ENCODE data around the gene STX8. TPM values are rescaled to one million over a fixed set of nuclear protein-coding genes. Genes with fewer than 3 reads are reported as not detected.

STX8 gene
- total RNA-seq, 1 donor from 2014 or later: 52.1 TPM

DNA sequence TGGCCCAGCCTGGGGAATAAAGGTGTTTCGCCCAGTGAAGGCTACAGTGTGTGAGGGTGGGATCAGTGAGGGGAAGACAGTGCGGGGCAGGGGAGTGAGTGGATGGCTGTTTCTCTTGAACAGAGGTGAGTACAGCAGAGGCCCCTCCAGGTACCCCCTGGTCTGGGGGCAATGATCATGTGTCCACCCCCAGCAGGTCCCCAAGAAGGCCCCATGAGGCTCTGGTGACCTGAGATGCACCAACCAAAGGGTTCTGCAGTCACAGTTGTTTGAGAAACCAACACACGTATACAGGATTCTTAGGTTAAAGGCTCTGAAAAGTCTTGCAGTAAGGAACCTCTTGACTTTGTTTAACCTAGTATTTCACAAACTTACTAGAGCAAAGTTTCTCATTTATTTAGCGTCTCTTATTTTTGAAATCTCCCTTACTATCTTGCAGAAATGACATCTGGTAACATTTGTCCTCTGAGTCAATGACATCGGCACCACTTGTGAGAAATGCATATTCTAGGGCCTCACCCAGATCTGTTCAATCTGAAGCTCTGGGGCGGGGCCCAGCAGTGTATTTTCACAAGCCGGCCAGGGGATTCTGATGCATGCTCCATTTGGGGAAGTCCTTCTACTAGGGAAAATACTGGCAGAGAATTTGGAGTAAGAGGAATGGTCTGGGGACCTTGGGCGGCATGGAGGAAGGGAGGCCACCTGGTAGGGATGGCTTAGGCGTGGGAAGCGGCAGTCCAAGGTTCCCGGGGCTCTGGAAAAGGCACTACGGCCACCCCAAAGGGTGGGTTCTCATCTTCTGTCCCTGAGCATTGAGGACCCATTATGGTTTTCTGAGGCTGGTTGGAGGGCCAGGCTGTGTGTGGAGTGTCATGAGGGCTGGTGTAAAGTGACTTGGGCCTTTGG is 337.0 kb downstream of the STX8 start:
- DNase-seq: peak; percentile 45

DNA sequence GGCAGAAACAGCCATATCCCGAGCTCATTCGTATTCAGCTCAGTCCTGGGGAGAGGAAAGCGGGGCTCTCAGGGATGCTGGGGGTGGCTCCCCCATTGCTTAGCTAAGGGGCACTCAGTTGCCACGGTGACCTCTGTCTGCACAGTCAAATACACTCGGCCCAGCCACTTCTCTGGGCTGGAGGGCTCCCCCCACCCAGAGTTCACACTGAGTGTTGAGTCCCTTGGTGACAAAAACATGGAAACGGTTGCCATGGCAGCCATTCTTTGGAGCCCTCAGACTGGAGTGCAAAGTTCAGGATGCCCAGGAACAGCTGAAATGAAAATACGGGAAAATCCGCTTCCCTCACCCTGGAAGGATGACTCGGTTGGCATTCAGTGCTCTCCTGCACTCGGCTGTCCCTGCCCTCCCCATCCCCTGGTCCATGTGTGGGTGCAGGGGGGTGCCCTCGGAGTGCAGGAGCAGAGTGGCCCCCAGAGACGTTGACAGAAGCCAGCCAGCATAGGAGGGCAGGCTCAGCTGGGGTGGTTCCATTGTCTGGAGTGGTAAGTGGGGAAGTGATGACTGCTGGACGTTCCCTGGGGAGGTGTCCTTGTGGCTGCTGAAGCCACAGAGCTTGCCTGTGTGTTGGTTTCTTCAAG is 337.8 kb downstream of the STX8 start:
- no peak for DNase-seq

DNA sequence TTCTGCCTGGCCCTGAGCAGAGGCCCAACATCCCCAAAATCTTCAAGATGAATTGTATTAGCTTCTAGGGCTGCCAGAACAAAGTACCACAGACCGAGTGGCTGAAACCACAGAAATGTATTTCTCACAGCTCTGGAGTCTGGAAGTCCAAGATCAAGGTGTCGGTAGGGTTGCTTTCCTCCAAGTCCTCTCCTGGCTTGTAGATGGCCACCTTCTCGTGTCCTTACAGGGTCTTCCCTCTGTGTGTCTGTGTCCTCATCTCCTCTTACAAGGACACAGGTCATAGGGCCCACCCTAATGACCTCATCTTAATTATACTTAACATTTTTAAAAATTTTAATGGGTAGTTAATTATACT is 338.6 kb downstream of the STX8 start:
- no peak for DNase-seq

DNA sequence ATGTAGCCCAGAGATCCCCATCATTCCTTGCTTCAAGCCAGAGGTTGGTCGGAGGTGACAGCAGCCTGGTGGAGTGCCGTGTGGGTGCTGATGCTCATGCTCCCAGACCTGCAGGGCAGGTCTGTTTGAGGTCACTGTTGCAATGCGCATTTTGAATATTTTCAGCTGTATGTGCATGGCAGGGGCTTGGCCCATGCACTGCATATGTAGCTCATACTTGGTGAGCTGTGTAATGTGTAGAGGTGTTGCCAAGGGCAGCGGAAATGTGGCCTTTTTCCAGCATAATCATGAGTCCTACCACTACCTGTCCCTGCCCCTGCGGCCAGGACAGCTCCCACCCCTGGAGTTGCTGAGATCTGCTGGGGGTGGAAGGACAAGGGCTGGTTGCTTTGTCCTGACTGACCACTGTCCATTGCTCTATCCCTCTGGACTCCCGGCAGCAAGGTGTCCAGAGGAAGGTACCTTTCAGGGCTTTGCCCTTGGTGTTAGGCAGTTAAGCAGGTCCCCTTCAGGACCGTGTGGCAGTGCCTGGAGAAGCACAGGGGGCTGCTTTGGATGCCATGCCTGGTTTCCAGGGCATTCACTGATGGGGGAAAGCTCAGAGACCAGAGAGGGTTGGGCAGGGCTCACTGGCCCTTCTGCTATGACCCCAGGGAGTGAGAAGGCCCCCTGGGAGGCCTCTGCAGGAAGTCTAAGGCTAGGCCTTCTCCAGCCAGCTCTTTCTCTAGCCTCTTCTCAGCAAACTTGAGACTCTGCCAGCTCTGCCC is 339.2 kb downstream of the STX8 start:
- no peak for DNase-seq

DNA sequence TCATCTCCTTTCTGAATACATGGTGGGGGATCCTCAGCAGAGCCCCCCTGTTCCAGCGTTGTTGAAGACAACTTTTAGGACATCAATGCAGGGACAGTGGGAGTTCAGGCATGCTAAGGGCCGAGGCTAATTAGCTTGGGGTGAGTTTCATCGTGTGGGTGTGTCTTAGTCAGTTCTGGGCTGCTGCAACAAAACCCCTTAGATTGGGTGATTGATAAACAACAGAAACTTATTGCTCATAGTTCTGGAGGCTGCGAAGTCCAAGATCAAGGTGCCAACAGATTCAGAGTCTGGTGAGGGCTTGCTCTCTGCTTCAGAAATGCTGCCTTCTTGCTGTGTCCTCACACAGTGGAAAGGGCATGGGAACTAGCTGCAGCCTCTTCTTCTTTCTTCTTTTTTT is 340.3 kb downstream of the STX8 start:
- DNase-seq: no peak

DNA sequence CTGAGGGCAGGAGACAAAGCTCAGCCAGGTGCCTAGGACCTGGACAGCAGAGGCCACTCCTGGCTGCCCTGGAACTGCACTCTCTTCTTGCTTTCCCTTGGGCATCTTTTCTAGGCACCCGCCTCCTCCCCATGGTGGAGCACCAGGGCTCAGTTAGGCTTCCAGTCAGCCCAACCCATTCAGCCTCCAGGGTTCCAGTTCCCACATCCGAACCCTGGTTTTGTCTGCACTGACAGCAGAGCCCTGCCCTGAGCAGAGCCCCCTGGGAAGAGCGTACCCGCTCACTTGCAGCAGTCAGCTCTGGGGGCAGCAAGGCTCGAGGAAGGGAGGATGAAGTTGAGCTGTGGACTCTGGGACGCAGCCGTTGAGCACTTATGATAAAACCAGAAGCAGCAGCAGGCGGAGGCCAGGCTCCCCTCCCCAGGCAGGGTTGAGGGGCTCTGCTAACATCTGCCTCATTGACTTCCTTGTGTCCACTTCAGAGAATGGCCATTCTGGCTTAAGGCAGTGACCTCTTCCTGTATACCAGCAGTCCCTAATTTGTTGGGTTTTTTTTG is 341.2 kb downstream of the STX8 start:
- DNase-seq: no peak

DNA sequence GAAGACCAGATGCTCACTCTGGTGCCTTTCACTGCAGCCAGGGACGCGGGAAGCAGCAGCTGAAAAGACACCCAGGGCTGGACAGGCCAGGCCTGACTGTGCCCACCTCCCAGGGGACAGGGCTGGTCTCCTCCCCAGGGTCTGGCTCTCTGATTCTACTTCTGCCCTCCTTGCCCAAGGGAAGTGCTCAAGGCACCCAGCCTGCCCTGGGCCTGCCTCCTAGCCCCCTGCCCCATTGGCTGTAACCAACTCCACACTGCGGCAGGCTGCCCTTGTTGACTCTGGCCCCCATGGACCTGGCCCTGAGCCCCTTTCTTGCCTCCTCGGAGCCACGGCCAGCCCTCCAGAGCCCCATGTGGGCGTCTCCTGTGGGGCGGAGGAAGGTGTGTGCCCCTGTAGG is 341.9 kb downstream of the STX8 start:
- no peak for DNase-seq

DNA sequence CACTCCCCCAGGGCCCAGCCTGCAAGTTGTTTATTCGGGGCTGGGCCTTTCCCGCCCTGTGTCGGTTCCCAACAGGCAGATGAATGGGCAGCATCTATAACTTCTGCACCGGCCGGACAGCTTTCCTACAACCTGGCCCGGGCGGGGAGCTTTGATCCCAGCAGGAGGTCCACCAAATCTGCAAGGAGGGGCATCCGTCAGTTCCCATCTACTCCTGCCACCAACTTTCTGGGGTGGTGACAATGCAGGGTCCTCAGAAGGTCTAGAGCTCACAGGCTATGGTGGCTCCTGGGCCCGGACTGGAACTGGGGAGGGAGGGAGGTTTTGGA is 342.4 kb downstream of the STX8 start:
- DNase-seq: no peak

DNA sequence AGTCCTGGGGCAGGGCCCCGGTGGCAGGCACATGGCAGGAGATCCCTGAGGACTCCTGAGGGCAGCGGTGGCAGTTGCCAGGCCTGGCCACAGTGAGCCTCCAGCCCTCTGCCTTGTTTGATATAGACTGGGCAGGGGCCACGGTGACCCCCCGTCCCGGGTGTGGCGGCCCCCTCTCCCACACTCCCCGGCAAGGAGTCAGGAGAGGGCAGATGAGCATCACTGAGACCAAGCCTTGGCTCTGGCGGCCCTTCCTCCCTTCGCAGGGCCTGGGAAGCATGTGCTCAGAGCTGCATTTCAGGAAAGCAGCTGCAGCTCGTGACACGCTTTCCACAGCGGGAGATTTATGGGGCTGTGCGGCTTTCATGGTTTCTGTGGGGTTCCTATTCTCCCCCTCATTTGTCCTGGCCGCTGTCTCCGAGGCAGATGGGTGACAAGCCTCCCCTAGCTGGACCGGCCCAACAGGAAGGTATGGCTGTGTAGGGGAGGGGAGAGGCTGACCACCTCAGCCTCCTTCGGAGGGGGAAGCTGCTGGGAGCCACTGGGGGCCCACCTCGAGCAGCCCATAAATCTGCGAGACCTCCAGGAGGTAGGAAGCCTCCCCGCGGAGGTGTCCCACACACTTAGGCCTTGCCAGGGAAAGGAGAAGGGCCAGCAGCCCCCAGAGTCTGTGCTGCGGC is 342.9 kb downstream of the STX8 start:
- DNase-seq: peak; percentile 62

DNA sequence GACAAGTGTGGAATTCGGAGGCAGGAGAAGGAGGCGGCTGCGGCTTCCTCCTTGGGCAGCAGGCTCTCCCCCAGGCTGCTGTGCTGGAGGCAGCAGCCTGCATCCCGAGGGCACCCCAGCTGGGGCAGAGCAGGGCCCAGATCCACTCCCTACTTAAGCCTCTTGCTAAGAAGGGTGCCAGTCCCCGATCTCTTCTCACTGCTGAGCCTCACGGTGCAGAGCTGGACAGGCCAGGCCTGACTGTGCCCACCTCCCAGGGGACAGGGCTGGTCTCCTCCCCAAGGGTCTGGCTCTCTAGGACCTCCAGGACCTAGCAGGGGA is 343.5 kb downstream of the STX8 start:
- no peak for DNase-seq

DNA sequence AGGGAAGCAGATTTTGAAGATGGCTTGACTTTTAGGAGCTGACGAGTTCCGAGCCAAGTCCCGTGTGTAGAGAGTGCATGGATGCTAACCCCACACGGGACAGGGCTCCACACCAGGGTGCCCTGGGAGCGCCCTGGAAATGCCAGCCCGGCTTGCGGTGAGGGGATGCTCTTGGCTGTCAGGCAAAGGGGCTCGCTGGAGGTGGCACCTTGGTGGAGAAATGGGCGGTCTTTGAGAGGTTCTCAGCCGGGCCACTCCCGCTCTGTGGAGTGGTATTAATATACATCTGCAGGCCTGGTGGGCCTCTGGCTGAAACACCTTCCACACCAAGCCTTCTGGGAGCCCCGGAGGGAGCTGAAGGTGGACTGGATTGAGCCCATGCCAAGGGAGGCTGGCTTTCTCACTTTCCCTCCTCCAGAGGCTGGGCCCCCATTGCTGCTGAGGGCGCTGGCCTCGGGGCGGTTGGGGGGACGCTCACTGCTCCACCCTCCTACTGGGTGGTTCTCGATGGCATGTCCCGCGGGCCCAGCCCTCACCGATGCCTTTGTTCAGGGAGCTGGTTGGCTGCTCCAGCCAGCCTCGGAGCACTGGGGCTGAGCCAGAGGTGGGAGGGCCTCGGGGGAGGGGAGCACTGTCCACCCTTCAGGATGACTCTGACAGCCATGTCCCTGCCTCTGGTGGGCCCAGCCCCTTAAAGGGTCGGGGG is 344.0 kb downstream of the STX8 start:
- no peak for DNase-seq

DNA sequence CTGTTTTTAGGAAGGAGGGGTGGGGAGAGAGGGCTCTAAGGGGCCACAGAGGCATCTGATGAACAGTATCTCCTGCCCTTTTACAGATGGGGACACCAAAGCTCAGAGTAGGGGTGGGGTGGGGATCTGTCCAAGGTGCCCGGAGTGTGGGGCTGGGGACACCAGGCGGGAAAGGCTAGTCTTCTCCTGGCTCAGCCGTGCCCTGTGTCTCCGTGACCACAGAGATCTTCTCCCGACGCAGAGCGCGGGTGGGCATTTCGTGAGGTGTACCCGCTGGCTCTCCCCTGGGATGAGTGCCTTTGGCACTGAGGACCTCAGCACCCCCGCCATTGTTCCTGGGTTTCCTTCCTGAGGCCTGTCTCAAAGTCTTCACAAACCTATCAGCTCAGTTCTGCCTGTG is 344.8 kb downstream of the STX8 start:
- DNase-seq: no peak

DNA sequence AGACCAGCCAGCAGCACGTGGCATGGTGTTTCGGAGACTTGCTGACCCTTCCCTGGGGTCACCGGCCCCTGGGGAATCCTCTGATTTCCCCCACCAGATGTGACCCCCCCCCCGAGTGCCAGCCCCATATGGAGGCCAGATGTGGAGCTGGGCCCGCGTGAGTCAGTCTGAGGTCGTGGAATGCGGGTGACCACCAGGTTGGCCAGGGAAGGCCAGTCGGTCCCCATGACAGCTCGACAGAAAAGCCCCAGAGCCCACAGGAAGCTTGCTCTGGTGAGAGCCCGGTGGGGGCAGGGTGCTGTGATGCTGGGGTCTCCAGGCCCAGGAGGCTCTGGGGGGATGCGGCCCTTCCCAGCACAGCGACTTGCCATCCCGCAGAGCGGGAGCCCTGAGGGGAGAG is 345.3 kb downstream of the STX8 start:
- no peak for DNase-seq

DNA sequence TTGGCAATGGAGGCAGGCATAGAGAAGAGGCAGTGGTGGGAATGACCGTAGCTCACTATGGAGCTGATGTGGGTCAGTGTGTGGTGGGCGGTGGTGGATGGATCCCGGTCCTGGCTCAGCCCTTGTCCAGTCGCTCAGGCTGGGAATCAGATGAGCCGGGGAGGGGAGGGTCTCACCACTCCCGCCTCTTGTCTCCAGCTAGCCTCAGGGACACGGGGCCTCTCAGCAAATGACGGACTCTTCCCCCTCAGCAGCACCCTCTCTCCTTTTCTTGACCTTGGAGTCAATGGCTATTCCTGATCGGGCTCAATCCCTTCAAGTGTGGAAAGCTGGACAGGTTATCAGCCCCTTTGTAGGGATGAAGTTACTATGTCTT is 345.8 kb downstream of the STX8 start:
- no peak for DNase-seq

DNA sequence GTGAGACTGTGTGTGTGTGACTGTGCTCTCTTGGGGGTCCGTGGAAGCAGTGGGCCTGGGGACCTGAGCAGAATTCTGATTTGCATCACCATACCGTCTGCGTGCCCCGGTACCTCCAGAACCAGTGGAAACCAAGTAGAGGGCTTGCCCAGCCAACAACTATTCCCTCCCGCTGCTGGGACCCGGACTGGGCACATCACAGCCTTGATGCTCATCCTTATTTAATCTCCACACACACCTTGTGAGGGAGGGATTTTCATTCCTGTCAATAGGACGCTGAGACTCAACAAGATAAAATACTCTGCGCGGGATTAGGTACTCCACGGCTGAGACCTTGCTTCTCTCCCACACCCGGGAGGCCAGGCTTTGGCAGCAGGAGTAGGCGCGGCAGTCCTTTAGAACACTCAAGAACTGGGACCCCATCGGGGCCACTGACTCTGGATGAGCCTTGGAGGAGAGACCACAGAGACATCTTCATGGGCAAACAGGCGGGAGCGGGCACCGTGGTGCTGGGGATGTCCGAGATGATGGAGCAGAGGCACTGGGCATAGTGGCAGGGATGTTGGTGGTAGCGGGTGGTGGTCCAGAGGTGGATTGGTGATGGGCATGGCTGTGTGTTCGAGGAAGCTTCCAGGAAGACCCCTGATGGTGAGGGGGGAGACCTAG is 346.3 kb downstream of the STX8 start:
- DNase-seq: no peak

DNA sequence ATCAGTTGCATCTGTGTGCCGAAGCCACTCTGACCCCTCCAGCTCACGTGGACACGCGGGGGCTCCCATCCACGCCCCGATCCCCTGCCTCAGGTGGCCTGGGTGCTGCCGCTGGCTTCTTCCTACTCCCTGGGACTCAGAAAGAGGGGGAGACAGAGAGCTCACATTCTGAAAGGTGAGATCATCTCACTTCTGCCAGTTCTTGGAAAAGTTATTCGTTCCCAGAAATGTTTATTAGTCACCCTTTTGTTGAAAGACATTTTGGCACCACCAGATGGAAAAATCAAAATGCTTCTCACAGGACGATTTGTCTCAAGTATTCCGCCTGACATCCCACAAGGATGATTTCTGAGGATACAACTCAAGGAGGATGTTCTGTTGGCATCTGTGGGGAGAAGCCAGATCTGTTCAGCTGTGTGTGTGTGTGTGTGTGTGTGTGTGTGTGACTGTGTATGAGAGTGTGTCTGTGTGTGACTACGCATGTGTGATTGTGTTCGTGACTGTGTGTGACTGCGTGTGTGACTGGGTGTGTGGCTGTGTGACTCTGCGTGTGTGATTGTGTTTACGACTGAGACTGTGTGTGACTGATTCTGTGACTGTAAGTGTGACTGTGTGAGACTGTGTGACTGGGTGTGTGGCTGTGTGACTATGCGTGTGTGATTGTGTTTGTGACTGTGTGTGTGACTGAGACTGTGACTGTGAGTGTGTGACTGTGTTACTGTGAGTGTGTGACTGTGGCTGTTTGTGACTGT is 347.0 kb downstream of the STX8 start:
- DNase-seq: peak; percentile 96

DNA sequence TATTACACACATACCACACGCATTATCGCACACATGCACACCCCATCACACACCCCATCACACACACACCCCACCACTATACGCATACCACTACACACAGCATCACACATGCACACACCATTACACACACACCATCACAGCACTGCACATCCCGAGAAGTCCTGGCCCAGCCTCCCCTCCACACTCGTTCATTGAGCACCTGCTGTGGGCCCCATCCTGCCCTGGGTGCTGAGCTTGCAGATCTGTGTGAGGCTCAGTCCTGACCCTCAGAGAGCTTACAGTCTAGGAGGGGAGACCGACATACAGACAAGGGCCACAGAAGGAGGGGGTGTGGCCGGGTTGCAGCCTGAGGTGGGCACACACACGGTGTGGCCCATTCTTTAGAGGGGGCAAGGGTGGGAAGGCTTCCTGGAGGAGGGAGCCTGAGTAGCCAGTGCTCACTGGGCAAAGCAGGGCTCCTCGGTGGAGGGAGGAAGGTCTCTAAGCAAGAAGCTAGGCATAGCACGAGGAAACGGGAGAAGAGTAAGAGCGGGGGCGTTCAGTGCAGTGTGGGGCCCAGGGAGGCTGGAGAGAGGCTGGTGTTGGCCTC is 347.7 kb downstream of the STX8 start:
- no peak for DNase-seq

DNA sequence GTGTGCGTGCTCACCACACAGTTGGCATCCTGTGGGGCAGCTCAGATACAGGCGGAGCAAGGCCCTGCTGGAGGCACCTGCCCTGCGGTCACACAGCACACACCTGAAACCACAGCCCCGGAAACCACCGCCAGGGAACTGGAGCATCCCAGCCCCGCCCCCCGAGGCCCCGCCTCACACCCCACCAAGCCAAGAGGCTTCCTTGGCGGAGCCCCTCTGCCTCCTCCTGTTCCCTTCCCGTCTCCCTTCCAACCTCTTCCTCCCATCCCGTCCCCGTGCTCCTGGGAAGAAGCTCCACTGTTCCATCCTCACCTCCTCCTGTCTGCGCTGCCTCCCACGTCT is 348.9 kb downstream of the STX8 start:
- DNase-seq: no peak

DNA sequence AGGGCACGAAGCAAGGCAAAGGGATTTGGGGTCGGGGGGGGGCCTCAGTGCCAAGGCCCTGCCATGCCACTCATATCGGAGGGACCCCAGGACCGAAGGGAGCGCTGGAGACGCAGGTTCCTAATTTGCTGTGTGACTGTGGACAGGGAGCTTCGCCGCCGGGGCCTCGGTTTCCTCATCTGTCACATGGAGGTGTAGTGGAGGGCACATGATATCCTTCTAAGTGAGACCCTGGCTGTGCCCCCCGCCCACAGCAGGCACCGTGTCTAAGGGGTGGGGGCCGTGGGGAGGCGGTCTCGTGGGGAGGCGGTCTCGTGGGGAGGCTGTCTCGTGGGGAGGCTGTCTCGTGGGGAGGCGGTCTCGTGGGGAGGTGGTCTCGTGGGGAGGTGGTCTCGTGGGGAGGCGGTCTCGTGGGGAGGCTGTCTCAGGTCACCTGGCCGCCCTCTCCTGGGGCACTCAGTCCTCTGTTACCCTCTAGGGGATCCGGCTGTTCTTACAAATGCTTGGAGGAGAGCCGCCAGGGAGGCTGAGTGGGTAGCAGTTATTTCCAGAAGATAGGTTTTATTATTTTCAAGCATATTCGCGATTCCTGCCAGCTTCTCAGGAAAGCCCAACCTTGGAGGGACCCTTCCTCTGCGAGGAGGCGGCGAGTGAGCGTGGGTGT is 349.4 kb downstream of the STX8 start:
- no peak for DNase-seq

Measured in skin of body (tissue), 2 donors.